Urinary bladder (tissue), 4 donors: Measurements from ENCODE around the gene ITGB3. TPM values are rescaled to one million over a fixed set of nuclear protein-coding genes. Genes with fewer than 3 reads are reported as not detected.

ENCODE experiments used
- DNase-seq: peaks from one replicate; pipeline ENCODE4 v3.0.0-alpha.2; 2015; ENCODE audit errors: extremely low spot score
- H3K27ac ChIP-seq: one replicate; pipeline ENCODE4 v1.5.1; 2013; ENCODE audit warnings: low read depth, mild to moderate bottlenecking, moderate library complexity
- H3K36me3 ChIP-seq: one replicate; pipeline ENCODE4 v1.6.1; 2013; ENCODE audit warnings: mild to moderate bottlenecking, moderate library complexity; ENCODE audit not compliant: insufficient read depth
- H3K4me1 ChIP-seq: one replicate; pipeline ENCODE4 v1.6.1; 2013; ENCODE audit warnings: mild to moderate bottlenecking, moderate library complexity; ENCODE audit not compliant: insufficient read depth
- H3K4me3 ChIP-seq: one replicate; pipeline ENCODE4 v1.5.1; 2013; ENCODE audit warnings: low read depth, low read length
- WGBS: extraction: QIAGEN DNeasy Blood & Tissue Kit; methylation state at CpG from one replicate; pipeline ENCODE4 v1.1.7; 2013; 5-methylcytosine and 5-hydroxymethylcytosine counted together
- polyA plus RNA-seq: library from polyadenylated mRNA; stranded (reverse); fragments of 200-250 nt; gene quantifications from one replicate; pipeline ENCODE4 v1.2.3, GENCODE V29; 2013
- small RNA-seq: library from RNA; depleted of rRNA; stranded (forward); fragments of <200 nt; gene quantifications from one replicate; pipeline ENCODE3, GENCODE V24; 2014
- total RNA-seq: library from RNA; depleted of rRNA; stranded (reverse); fragments of >200 nt; gene quantifications from one replicate; pipeline ENCODE4 v1.2.3, GENCODE V29; 2014
- donor health status: healthy with polysubstance abuse.
- donor health status: healthy.

The ITGB3 gene
- total and polyA plus RNA-seq, 2 donors, result 19.2 to 20.2 TPM

GRCh38 chr17:47358652-47359051 is 105.0 kb downstream of the ITGB3 start:
- Histone ChIP-seq H3K4me1 (no peaks in the 10 kb centered on the region), H3K36me3 (no peaks in the 10 kb centered on the region), H3K4me3 (no peak overlapping the region), H3K27ac (no peak overlapping the region)
- 91% methylated on average over 1 of the region's 1 CpG for WGBS
- DNase-seq, result no peak

Small RNAs within 50 kb of the gene (small RNA-seq; reads per million reads assigned to genes)
- not detected for gene RNU7-186P

Other genes starting within 250 kb of the ITGB3 start
- 110 TPM for gene CDC27, start 64.5 kb upstream of the ITGB3 start, total RNA-seq
- 33.8 TPM for gene CDC27, start 64.5 kb upstream of the ITGB3 start, polyA plus RNA-seq
- gene MYL4, start 44.5 kb upstream of the ITGB3 start, total RNA-seq, result 31.7 TPM
- gene MYL4, start 44.5 kb upstream of the ITGB3 start, polyA plus RNA-seq, result 0.53 TPM
- 25.0 TPM for gene EFCAB13, start 70.1 kb downstream of the ITGB3 start, total RNA-seq
- gene EFCAB13, start 70.1 kb downstream of the ITGB3 start, polyA plus RNA-seq, result 1.4 TPM